H1 (cell line): ENCODE results near the gene C2CD2L. TPM values are rescaled to one million over a fixed set of nuclear protein-coding genes. Genes with fewer than 3 reads are reported as not detected.

Source experiments
- CTCF ChIA-PET: fragments of 300-600 bp; sonication (Branson Sonifier 250); formaldehyde crosslinking; loops from one replicate; lab custom pipeline; 2021; ENCODE audit not compliant: partially characterized antibody; lab: Charles Lee
- POLR2A ChIA-PET: fragments of 300-600 bp; sonication (Branson Sonifier 250); formaldehyde crosslinking; loops from one replicate; lab custom pipeline; 2021; ENCODE audit warnings: inconsistent platforms; ENCODE audit not compliant: partially characterized antibody; lab: Charles Lee
- DNase-seq, 2 experiments: peaks; one replicate each; pipeline versions ENCODE4 v3.0.0 to v3.0.0-alpha.2; 2010 to 2022; ENCODE audit warnings: low spot score in 2 of 2, low read depth in 1 of 2, mixed read lengths in 1 of 2
- FAIRE-seq: peaks from 2 replicates; lab custom pipeline; 2011; peaks lifted over from hg19 to GRCh38; lab: Jason Lieb, UNC
- H2AFZ ChIP-seq: 2 replicates; pipeline ENCODE4 v1.8.1; 2012; ENCODE audit warnings: low read length, inconsistent platforms
- H2AK5ac ChIP-seq: 2 replicates; pipeline ENCODE4 v1.6.1; 2013; ENCODE audit warnings: low read depth, low read length
- H2BK120ac ChIP-seq: replicated peaks from 2 replicates; pipeline ENCODE3; 2013; ENCODE audit warnings: low read depth, low read length, inconsistent platforms
- H2BK12ac ChIP-seq: 2 replicates; pipeline ENCODE4 v1.6.1; 2013; ENCODE audit warnings: low read depth, low read length
- H2BK15ac ChIP-seq: 2 replicates; pipeline ENCODE4 v1.6.1; 2013; ENCODE audit warnings: low read length
- H2BK20ac ChIP-seq: 2 replicates; pipeline ENCODE4 v1.6.1; 2013; ENCODE audit warnings: low read length
- H2BK5ac ChIP-seq: 2 replicates; pipeline ENCODE4 v1.6.1; 2013; ENCODE audit warnings: low read depth, low read length
- H3K14ac ChIP-seq: 2 replicates; pipeline ENCODE4 v1.6.1; 2013; ENCODE audit warnings: inconsistent platforms; ENCODE audit not compliant: insufficient read length
- H3K18ac ChIP-seq: 2 replicates; pipeline ENCODE4 v1.6.1; 2013; ENCODE audit warnings: low read length; ENCODE audit errors: extremely low read depth
- H3K23ac ChIP-seq: 2 replicates; pipeline ENCODE4 v1.6.1; 2013; ENCODE audit warnings: inconsistent platforms; ENCODE audit not compliant: insufficient read length
- H3K23me2 ChIP-seq: 2 replicates; pipeline ENCODE4 v1.6.1; 2013; ENCODE audit warnings: low read depth, low read length
- H3K27ac ChIP-seq: 2 replicates; pipeline ENCODE4 v1.6.1; 2011; ENCODE audit warnings: low read depth, low read length, inconsistent platforms
- H3K27me3 ChIP-seq, 4 experiments: replicated peaks in 1 of 4; 1 replicate in 1 of 4; 2 replicates in 3 of 4; pipeline versions ENCODE4 v1.6.1 to v1.8.1; 2011 to 2013; ENCODE audit warnings: low read length in 3 of 4, mild to moderate bottlenecking in 3 of 4, inconsistent platforms in 2 of 4, mixed read lengths in 2 of 4, moderate library complexity in 1 of 4; ENCODE audit not compliant: control insufficient read depth in 3 of 4, insufficient read depth in 3 of 4; ENCODE audit errors: extremely low read depth in 1 of 4
- H3K36me3 ChIP-seq, 4 experiments: 2 replicates each; pipeline versions ENCODE4 v1.6.1 to v1.8.1; 2011 to 2013; ENCODE audit warnings: mild to moderate bottlenecking in 4 of 4, low read length in 3 of 4, moderate library complexity in 2 of 4, control low read depth in 1 of 4, inconsistent platforms in 1 of 4; ENCODE audit not compliant: insufficient read depth in 4 of 4, control insufficient read depth in 2 of 4
- H3K4ac ChIP-seq: replicated peaks from 2 replicates; pipeline ENCODE3; 2013; ENCODE audit warnings: low read length, low read depth, mixed read lengths, inconsistent platforms; ENCODE audit not compliant: insufficient read length
- H3K4me1 ChIP-seq, 4 experiments: replicated peaks in 1 of 4; 1 replicate in 1 of 4; 2 replicates in 3 of 4; pipeline versions ENCODE4 v1.6.1 to v1.8.1; 2011 to 2013; ENCODE audit warnings: low read length in 3 of 4, inconsistent platforms in 2 of 4, mixed read lengths in 1 of 4; ENCODE audit not compliant: insufficient read depth in 4 of 4, control insufficient read depth in 3 of 4
- H3K4me2 ChIP-seq, 2 experiments: 2 replicates each; pipeline versions ENCODE4 v1.6.1 to v1.8.1; 2011 to 2013; ENCODE audit warnings: low read depth in 2 of 2, low read length in 2 of 2, control low read depth in 1 of 2, inconsistent platforms in 1 of 2, mild to moderate bottlenecking in 1 of 2; ENCODE audit not compliant: insufficient read depth in 1 of 2
- H3K4me3 ChIP-seq, 4 experiments: fragments of 200-600, 300-600 bp in 1 of 4; sonication (generic), shearing (Covaris generic), sonication (Bioruptor Twin) in 1 of 4; 2 replicates each; pipeline versions ENCODE4 v1.5.1 to v1.8.1; 2011 to 2016; ENCODE audit warnings: low read length in 4 of 4, low read depth in 3 of 4, control low read depth in 2 of 4, inconsistent platforms in 2 of 4, mild to moderate bottlenecking in 2 of 4, mixed read lengths in 1 of 4, moderate library complexity in 1 of 4; ENCODE audit not compliant: insufficient read depth in 2 of 4; ENCODE audit errors: extremely low read depth in 1 of 4
- H3K56ac ChIP-seq: replicated peaks from 2 replicates; pipeline ENCODE3; 2013; ENCODE audit warnings: low read depth, mild to moderate bottlenecking, mixed read lengths, low read length, inconsistent platforms; ENCODE audit not compliant: insufficient read length
- H3K79me1 ChIP-seq: 2 replicates; pipeline ENCODE4 v1.6.1; 2013; ENCODE audit warnings: low read depth, low read length, control low read depth
- H3K79me2 ChIP-seq, 2 experiments: 2 replicates each; pipeline versions ENCODE4 v1.6.1 to v1.8.1; 2012 to 2013; ENCODE audit warnings: low read length in 2 of 2, mild to moderate bottlenecking in 2 of 2, inconsistent platforms in 1 of 2; ENCODE audit not compliant: insufficient read depth in 2 of 2, control insufficient read depth in 1 of 2
- H3K9ac ChIP-seq, 4 experiments: replicated peaks in 1 of 4; 1 replicate in 1 of 4; 2 replicates in 3 of 4; pipeline versions ENCODE4 v1.6.1 to v1.8.1; 2011 to 2013; ENCODE audit warnings: low read depth in 3 of 4, low read length in 3 of 4, control low read depth in 2 of 4, mild to moderate bottlenecking in 2 of 4, moderate library complexity in 2 of 4, inconsistent platforms in 1 of 4; ENCODE audit errors: extremely low read depth in 1 of 4
- H3K9me3 ChIP-seq, 2 experiments: 2 replicates each; pipeline versions ENCODE4 v1.6.1 to v1.8.1; 2012 to 2013; ENCODE audit warnings: mild to moderate bottlenecking in 2 of 2, moderate library complexity in 2 of 2, control low read depth in 1 of 2, inconsistent platforms in 1 of 2, low read depth in 1 of 2, low read length in 1 of 2, mixed read lengths in 1 of 2; ENCODE audit not compliant: insufficient read depth in 2 of 2
- H4K20me1 ChIP-seq, 2 experiments: replicated peaks in 1 of 2; 2 replicates each; pipeline versions ENCODE3 to v1.8.1; 2011 to 2013; ENCODE audit warnings: inconsistent platforms in 2 of 2, low read length in 2 of 2, mild to moderate bottlenecking in 1 of 2; ENCODE audit not compliant: insufficient read depth in 2 of 2, control insufficient read depth in 1 of 2
- H4K5ac ChIP-seq: 2 replicates; pipeline ENCODE4 v1.6.1; 2013; ENCODE audit warnings: low read length, low read depth, mixed read lengths, inconsistent platforms; ENCODE audit not compliant: insufficient read length
- H4K8ac ChIP-seq: 2 replicates; pipeline ENCODE4 v1.8.0; 2013; ENCODE audit warnings: mild to moderate bottlenecking, moderate library complexity, low read length, inconsistent platforms; ENCODE audit not compliant: insufficient read depth; ENCODE audit errors: extremely low read depth
- H4K91ac ChIP-seq: replicated peaks from 2 replicates; pipeline ENCODE3; 2013; ENCODE audit warnings: low read length, mixed read lengths, inconsistent platforms; ENCODE audit not compliant: insufficient read length
- BACH1 ChIP-seq: IDR thresholded peaks from 2 replicates; pipeline ENCODE4 v1.6.1; 2012; ENCODE audit warnings: low read length, improper control_type of control experiment
- CBX8 ChIP-seq: fragments of 300-800, 300-1000 bp; sonication (generic); IDR thresholded peaks from 2 replicates; pipeline ENCODE4 v1.7.1; 2016; ENCODE audit warnings: low read depth, low read length, borderline replicate concordance
- CTBP2 ChIP-seq: IDR thresholded peaks from 2 replicates; pipeline ENCODE4 v1.7.0; 2011; ENCODE audit warnings: borderline replicate concordance, mild to moderate bottlenecking, moderate library complexity, mixed read lengths, low read length; ENCODE audit not compliant: insufficient read depth, insufficient read length
- EP300 ChIP-seq, 2 experiments: IDR thresholded peaks; 1 replicate in 1 of 2; 2 replicates in 1 of 2; pipeline ENCODE4 v1.6.1; 2011 to 2012; ENCODE audit warnings: low read depth in 2 of 2, low read length in 2 of 2, mild to moderate bottlenecking in 2 of 2, borderline replicate concordance in 1 of 2, inconsistent platforms in 1 of 2, moderate library complexity in 1 of 2
- NANOG ChIP-seq: IDR thresholded peaks from 2 replicates; pipeline ENCODE4 v1.6.1; 2011; ENCODE audit warnings: low read length, low read depth, mild to moderate bottlenecking, inconsistent platforms; ENCODE audit not compliant: insufficient read depth, poor library complexity, severe bottlenecking
- NRF1 ChIP-seq: IDR thresholded peaks from 2 replicates; pipeline ENCODE4 v1.6.1; 2011; ENCODE audit warnings: mild to moderate bottlenecking, low read depth, low read length, improper control_type of control experiment
- SIX5 ChIP-seq: IDR thresholded peaks from 2 replicates; pipeline ENCODE4 v1.6.1; 2011; ENCODE audit warnings: mild to moderate bottlenecking, low read depth, low read length
- SRF ChIP-seq: IDR thresholded peaks from 2 replicates; pipeline ENCODE4 v1.6.1; 2011; ENCODE audit warnings: mild to moderate bottlenecking, low read depth, low read length, moderate library complexity
- SUZ12 ChIP-seq: fragments of 200-600 bp; sonication (generic); IDR thresholded peaks from 2 replicates; pipeline ENCODE4 v1.6.1; 2012; ENCODE audit warnings: mild to moderate bottlenecking, inconsistent platforms, low read length, moderate library complexity, mixed read lengths
- WGBS, 2 experiments: shearing (Covaris generic) in 1 of 2; methylation state at CpG; one replicate each; pipeline versions ENCODE4 v1.1.6 to v1.1.7; 2013 to 2015; ENCODE audit warnings: low lambda C conversion rate in 2 of 2, mixed read lengths in 2 of 2, inconsistent platforms in 1 of 2, low coverage in 1 of 2, missing lambda C conversion rate in 1 of 2; ENCODE audit not compliant: insufficient replicate concordance in 2 of 2, insufficient coverage in 1 of 2, insufficient read length in 1 of 2; ENCODE audit errors: extremely low coverage in 1 of 2, missing lambda C conversion rate in 1 of 2; 5-methylcytosine and 5-hydroxymethylcytosine counted together
- polyA plus RNA-seq, 7 experiments: library from polyadenylated mRNA; depleted of rRNA in 3 of 7; stranded (reverse) in 5 of 7; unstranded in 2 of 7; fragments of >200 nt in 5 of 7; fragments of 200-250 nt in 2 of 7; gene quantifications; 1 replicate in 5 of 7; 2 replicates in 1 of 7; 4 replicates in 1 of 7; pipeline versions ENCODE4 v1.2.1 to v1.2.3, GENCODE V29; 2011 to 2013; ENCODE audit warnings: missing spikeins in 2 of 7, mixed read lengths in 2 of 7
- total RNA-seq: library from RNA; stranded (reverse); fragmentation: NEBNext Ultra II Directional; extraction: Animal tissue kit (Norgen Biotek cat#: 25700); gene quantifications from 2 replicates; pipeline ENCODE4 v1.2.1, GENCODE V29; 2021
- TF ChIP-seq, protein P1 (sequence below): IDR thresholded peaks from 2 replicates; pipeline ENCODE4 v1.6.1; 2011; ENCODE audit warnings: low read depth, mild to moderate bottlenecking, low read length; ENCODE audit not compliant: insufficient read depth
- TF ChIP-seq, protein P2 (sequence below): IDR thresholded peaks from 2 replicates; pipeline ENCODE4 v1.6.1; 2012; ENCODE audit warnings: low read length, inconsistent platforms

Gene C2CD2L
- total and polyA plus RNA-seq, 2 of the 8 experiments (the other 6 are each of a cell fraction or from before 2014, with no cell fraction given): 2.5 to 4.0 TPM

DNA sequence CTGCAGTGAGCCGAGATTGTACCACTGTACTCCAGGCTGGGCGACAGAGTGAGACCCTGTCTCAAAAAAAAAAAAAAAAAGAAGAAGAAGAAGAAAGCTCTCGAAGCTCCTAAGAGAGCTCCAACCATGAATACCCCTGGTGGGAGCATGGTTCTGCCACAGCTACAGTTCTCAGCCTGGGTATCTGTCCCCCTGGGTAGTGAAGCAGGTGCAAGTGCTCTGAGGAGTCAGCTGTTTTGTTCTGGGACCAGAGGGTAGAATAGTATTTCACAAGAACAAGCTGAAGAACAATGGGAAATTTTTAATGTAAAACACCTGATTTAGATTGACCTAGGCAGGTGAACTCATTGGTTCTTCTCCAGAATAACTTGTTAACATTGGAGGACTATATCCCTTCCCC lies 45.9 kb upstream of the C2CD2L start:
- CTCF ChIA-PET: interaction anchor here (0.6 to 1.4 kb wide), 5 partner anchors 9 to 136 kb away, joined by 3 to 4 read pairs (median 3); no protein-coding TSS in a partner anchor
- H3K4me1 ChIP-seq: peaks cover 0 to 3% (median under 1%) of the 10 kb centered on the region in 4 experiments; a peak in 3 of 7 replicates
- 78% methylated on average over 1 of the region's 3 CpGs; no CpG with 5 or more reads in 1 of the 2 experiments for WGBS, 2 experiments
- TF ChIP-seq NRF1: no peak
- no peak for TF ChIP-seq NANOG
- TF ChIP-seq SIX5: no peak
- no peak for TF ChIP-seq CBX8
- TF ChIP-seq, protein P1, sequence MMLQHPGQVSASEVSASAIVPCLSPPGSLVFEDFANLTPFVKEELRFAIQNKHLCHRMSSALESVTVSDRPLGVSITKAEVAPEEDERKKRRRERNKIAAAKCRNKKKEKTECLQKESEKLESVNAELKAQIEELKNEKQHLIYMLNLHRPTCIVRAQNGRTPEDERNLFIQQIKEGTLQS: no peak
- TF ChIP-seq, protein P2, sequence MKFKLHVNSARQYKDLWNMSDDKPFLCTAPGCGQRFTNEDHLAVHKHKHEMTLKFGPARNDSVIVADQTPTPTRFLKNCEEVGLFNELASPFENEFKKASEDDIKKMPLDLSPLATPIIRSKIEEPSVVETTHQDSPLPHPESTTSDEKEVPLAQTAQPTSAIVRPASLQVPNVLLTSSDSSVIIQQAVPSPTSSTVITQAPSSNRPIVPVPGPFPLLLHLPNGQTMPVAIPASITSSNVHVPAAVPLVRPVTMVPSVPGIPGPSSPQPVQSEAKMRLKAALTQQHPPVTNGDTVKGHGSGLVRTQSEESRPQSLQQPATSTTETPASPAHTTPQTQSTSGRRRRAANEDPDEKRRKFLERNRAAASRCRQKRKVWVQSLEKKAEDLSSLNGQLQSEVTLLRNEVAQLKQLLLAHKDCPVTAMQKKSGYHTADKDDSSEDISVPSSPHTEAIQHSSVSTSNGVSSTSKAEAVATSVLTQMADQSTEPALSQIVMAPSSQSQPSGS: no peak
- no peak for TF ChIP-seq EP300 (IDR thresholded peaks at IDR 0.05; ENCODE audit: borderline replicate concordance in 1 of 2, low read depth in 2 of 2, low read length in 2 of 2)
- no peak for TF ChIP-seq BACH1
- TF ChIP-seq CTBP2: no peak
- no peak for TF ChIP-seq SRF
- TF ChIP-seq SUZ12: no peak

More for the DNA sequence above, 45.9 kb upstream of the C2CD2L start:
- Histone ChIP-seq H3K18ac (no peak overlapping the region), H2BK120ac (no peak overlapping the region), H2BK20ac (no peak overlapping the region), H3K4me2 (no peak overlapping the region), H2BK5ac (no peak overlapping the region), H3K79me1 (no peaks in the 10 kb centered on the region), H3K36me3 (no peaks in the 10 kb centered on the region), H3K79me2 (peaks cover 0 to 2% of the 10 kb centered on the region in 2 experiments; a peak in 2 of 4 replicates), H3K9ac (no peak overlapping the region), H4K8ac (no peak overlapping the region), H2BK15ac (no peak overlapping the region), H2AFZ (no peak overlapping the region), H3K56ac (no peak overlapping the region), H3K27me3 (no peaks in the 10 kb centered on the region), H4K5ac (no peak overlapping the region), H4K91ac (no peak overlapping the region), H3K9me3 (no peaks in the 10 kb centered on the region; a peak in 1 of 4 replicates), H3K4me3 (no peak overlapping the region), H3K14ac (no peak overlapping the region), H3K4ac (no peak overlapping the region), H3K23me2 (peaks cover under 1% of the 10 kb centered on the region; the same call in 1 of the 2 replicates), H2AK5ac (no peak overlapping the region), H3K23ac (no peak overlapping the region), H2BK12ac (no peak overlapping the region), H4K20me1 (peaks cover 0 to 1% of the 10 kb centered on the region in 2 experiments), H3K27ac (no peak overlapping the region)
- POLR2A ChIA-PET: interaction anchor here (1.2 to 2.2 kb wide), 4 partner anchors 20 to 279 kb away, joined by 3 to 7 read pairs (median 4); partner anchors contain the start of genes HMBS, RPS25 and TRAPPC4
- DNase-seq: no peak
- no peak for FAIRE-seq
